ENCODE data around the gene HPCAL1. TPM values are rescaled to one million over a fixed set of nuclear protein-coding genes. Genes with fewer than 3 reads are reported as not detected.

The HPCAL1 gene
- total RNA-seq, 1 donor from 2014 or later: 160 TPM

- intact Hi-C loops (cut with DNase I): no loop called here
- TF ChIP-seq, protein P1, sequence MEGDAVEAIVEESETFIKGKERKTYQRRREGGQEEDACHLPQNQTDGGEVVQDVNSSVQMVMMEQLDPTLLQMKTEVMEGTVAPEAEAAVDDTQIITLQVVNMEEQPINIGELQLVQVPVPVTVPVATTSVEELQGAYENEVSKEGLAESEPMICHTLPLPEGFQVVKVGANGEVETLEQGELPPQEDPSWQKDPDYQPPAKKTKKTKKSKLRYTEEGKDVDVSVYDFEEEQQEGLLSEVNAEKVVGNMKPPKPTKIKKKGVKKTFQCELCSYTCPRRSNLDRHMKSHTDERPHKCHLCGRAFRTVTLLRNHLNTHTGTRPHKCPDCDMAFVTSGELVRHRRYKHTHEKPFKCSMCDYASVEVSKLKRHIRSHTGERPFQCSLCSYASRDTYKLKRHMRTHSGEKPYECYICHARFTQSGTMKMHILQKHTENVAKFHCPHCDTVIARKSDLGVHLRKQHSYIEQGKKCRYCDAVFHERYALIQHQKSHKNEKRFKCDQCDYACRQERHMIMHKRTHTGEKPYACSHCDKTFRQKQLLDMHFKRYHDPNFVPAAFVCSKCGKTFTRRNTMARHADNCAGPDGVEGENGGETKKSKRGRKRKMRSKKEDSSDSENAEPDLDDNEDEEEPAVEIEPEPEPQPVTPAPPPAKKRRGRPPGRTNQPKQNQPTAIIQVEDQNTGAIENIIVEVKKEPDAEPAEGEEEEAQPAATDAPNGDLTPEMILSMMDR (IDR thresholded peaks at IDR 0.05): no peak
- no peak overlapping the region for H3K27ac ChIP-seq
- peaks cover 12% of the 10 kb centered on the region for H3K4me1 ChIP-seq
- no peaks in the 10 kb centered on the region for H3K36me3 ChIP-seq
- no peak overlapping the region for H3K4me3 ChIP-seq
- H3K27me3 ChIP-seq: no peaks in the 10 kb centered on the region
- DNase-seq: no peak
- H3K9me3 ChIP-seq: no peaks in the 10 kb centered on the region
- ATAC-seq: no peak
Measured at GRCh38 chr2:10353931-10354330, 51.2 kb downstream of the HPCAL1 start.

GRCh38 chr2:10354399-10354798 lies 51.7 kb downstream of the HPCAL1 start:
- no peak for ATAC-seq
- Histone ChIP-seq H3K4me1 (peaks cover 11% of the 10 kb centered on the region), H3K4me3 (no peak overlapping the region), H3K9me3 (no peaks in the 10 kb centered on the region), H3K27me3 (no peaks in the 10 kb centered on the region), H3K36me3 (peaks cover 2% of the 10 kb centered on the region), H3K27ac (no peak overlapping the region)
- DNase-seq: no peak
- TF ChIP-seq, protein P1 (IDR thresholded peaks at IDR 0.05): no peak
- intact Hi-C loops (cut with DNase I): no loop called here

DNA sequence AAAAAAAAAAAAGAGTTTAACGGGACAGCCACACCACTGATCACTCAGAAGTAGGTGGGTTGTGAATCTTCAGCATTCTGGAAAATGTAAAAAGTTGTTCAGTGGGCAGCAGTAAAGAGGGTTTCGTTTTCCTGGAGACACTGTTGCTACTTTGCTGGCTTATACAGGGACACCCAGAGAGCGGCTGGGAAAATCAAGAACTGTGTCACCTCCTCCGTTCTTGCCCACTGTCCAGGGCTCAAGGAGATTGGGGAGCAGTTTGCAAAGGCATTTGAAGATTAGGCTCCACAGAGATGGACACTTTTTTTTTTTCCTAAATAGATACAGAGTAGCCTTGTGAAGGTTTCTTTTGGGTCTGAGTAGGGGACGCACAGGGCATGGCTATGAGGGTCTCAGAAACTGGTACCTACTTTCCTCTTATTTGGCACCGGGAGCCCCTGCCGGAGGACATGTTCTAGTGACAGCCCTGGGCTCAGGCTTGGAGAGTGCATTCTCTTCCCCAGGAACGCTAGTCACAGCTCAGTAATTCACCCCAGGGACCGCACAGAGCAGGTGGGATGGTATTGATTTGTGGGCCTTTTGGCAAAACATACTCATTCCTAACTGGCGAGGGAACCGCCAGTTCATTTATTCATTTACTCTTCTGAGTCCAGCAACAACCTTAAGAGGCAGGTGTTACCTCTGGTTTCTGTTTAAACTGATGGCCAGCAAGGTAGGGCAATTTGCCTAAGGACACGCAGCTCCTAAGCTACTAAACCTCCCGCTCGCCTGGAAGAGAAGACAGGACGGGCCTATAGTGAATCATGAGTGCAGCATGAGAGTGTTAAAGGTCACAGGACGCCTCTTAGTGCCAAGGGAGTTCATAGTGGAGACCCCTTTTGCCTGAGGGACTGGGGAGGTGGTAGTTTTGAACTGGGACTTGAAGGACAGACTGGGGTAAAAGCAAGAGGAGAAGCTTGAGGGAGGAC lies 53.1 kb downstream of the HPCAL1 start:
- Histone ChIP-seq H3K27ac (no peak overlapping the region), H3K9me3 (no peaks in the 10 kb centered on the region), H3K27me3 (no peaks in the 10 kb centered on the region), H3K4me3 (no peak overlapping the region), H3K36me3 (peaks cover 4% of the 10 kb centered on the region), H3K4me1 (peaks cover 15% of the 10 kb centered on the region)
- ATAC-seq: no peak
- intact Hi-C loops (cut with DNase I): no loop called here
- TF ChIP-seq, protein P1 (IDR thresholded peaks at IDR 0.05): no peak
- DNase-seq: no peak

DNA sequence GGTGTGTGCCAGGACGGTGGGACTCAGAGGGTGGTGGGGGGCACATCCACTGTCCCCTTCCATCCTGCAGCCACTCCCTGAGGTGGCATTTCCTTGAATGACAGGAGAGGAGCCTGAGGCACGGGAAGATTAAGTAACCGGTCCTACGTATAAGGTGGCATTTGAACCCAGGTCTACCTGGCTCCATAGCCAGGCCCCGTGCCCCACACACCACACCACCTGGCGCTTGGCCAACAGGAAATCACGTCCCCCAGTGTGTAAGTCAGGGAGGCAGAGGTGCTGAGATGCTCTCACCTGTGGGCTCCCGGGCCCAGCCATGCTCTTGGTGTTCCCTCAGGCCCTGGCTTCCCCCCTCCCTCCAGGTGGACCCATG lies 53.7 kb downstream of the HPCAL1 start:
- TF ChIP-seq, protein P1 (IDR thresholded peaks at IDR 0.05): no peak
- no peaks in the 10 kb centered on the region for H3K9me3 ChIP-seq
- H3K27me3 ChIP-seq: no peaks in the 10 kb centered on the region
- H3K27ac ChIP-seq: no peak overlapping the region
- peaks cover 4% of the 10 kb centered on the region for H3K36me3 ChIP-seq
- DNase-seq: no peak
- peaks cover 12% of the 10 kb centered on the region for H3K4me1 ChIP-seq
- peak; percentile 4 for ATAC-seq
- no peak overlapping the region for H3K4me3 ChIP-seq
- intact Hi-C loops (cut with DNase I): no loop called here

DNA sequence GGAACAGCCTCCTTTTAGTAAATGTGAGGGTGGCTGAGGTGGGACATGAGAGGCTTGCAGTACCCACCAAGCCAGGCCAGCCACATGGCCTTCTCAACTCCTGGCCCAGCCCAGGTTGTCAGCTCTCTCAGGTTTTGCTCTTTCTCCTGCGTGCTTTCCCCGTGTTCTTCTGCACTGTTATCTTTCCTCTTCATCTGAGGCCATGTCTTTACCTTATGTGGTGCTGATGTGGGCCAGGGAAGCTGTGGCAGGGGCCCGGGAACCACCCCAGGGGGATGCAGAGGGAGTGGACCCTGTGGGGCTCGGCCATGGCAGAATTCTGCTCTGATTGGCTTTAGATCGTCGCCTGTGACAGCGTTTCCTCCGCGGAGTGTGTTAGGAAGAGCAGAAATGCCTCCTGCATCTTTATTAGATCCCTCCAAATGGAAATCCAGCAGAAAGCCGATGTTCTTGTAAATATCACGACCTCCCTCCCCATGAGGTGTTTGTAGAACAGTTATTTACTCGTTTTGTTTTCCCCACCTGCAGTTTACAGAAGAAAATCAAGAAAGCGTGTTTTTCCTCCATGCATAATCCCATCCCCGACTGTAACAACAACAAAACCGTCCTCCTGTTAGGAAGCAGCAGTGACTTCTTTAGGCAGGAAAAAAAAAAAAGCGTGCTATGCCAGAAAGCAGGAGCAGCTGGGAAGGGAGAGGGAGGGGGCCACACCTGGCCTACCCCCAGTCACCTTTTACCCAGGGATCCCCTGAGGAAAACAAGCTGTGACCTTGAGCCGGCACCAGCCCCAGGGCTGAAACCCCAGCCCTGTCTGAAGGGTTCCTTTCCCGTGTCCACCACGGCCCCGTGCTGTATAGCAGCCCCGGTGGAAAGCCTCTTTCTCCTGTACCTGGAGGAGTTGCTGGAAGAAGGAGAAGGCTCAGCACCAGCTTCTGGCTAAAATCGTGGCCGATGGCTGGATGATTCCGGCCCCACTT lies 54.8 kb downstream of the HPCAL1 start:
- Histone ChIP-seq H3K9me3 (no peaks in the 10 kb centered on the region), H3K4me1 (peaks cover 13% of the 10 kb centered on the region), H3K27ac (no peak overlapping the region), H3K27me3 (no peaks in the 10 kb centered on the region), H3K36me3 (peaks cover 4% of the 10 kb centered on the region), H3K4me3 (no peak overlapping the region)
- ATAC-seq: no peak
- TF ChIP-seq, protein P1 (IDR thresholded peaks at IDR 0.05): no peak
- no peak for DNase-seq
- intact Hi-C loops (cut with DNase I): no loop called here
